Endothelial cell (in vitro differentiated cells): ENCODE measurements around the gene FGF1. TPM values are rescaled to one million over a fixed set of nuclear protein-coding genes. Genes with fewer than 3 reads are reported as not detected.

ENCODE experiments used
- DNase-seq: peaks from one replicate; pipeline ENCODE4 v3.0.0; 2021; ENCODE audit warnings: low spot score
- H3K27ac Mint-ChIP-seq: one replicate; pipeline ENCODE4 v1.8.0; 2021; ENCODE audit warnings: mixed read lengths, inconsistent platforms; ENCODE audit not compliant: unreplicated experiment
- H3K27me3 Mint-ChIP-seq: one replicate; pipeline ENCODE4 v1.8.0; 2021; ENCODE audit warnings: mild to moderate bottlenecking, moderate library complexity, mixed read lengths, inconsistent platforms; ENCODE audit not compliant: unreplicated experiment
- H3K36me3 Mint-ChIP-seq: one replicate; pipeline ENCODE4 v1.8.0; 2021; ENCODE audit warnings: mild to moderate bottlenecking, low read depth, mixed read lengths, inconsistent platforms; ENCODE audit not compliant: unreplicated experiment
- H3K4me1 Mint-ChIP-seq: one replicate; pipeline ENCODE4 v1.8.0; 2021; ENCODE audit warnings: mild to moderate bottlenecking, mixed read lengths, inconsistent platforms; ENCODE audit not compliant: unreplicated experiment
- H3K4me3 Mint-ChIP-seq: one replicate; pipeline ENCODE4 v1.8.0; 2021; ENCODE audit warnings: mild to moderate bottlenecking, mixed read lengths, inconsistent platforms; ENCODE audit not compliant: unreplicated experiment
- H3K9me3 Mint-ChIP-seq: one replicate; pipeline ENCODE4 v1.8.0; 2021; ENCODE audit warnings: mixed read lengths, inconsistent platforms; ENCODE audit not compliant: unreplicated experiment
- total RNA-seq: library from RNA; stranded (reverse); fragmentation: NEBNext Ultra II Directional; extraction: Animal tissue kit (Norgen Biotek cat#: 25700); gene quantifications from one replicate; pipeline ENCODE4 v1.2.1, GENCODE V29; 2021; ENCODE audit not compliant: unreplicated experiment
- TF ChIP-seq, protein P1 (sequence below): fragments of 200-600 bp; sonication (generic); IDR thresholded peaks from one replicate; pipeline ENCODE4 v1.5.0; 2021; ENCODE audit warnings: antibody characterized with exemption; ENCODE audit not compliant: unreplicated experiment

FGF1 gene
- total RNA-seq, 1 donor from 2014 or later: 0.13 TPM

DNA sequence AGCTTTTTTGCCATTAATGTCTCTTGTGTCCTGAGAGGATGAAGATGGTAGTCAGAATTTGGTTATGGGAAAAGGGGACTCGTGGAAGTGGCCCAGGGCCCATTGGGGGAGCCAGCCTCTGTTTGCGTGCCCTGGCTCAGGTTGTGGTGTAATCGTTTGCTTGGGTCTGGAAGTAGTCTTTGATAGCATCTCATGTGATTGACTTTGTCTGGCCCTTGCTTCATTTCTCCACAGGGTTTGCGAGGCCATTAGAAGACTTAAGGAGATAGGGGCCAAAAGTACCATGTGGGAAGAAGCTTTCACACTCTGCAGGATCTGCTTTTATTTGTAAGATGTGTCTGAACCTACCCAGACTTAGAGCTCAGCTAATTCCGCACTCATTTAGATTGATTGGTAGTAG is 114.5 kb downstream of the FGF1 start:
- Mint-ChIP-seq H3K27ac (no peak overlapping the region), H3K4me1 (peaks cover 7% of the 10 kb centered on the region), H3K9me3 (no peaks in the 10 kb centered on the region), H3K4me3 (no peak overlapping the region), H3K27me3 (no peaks in the 10 kb centered on the region), H3K36me3 (no peaks in the 10 kb centered on the region)
- no peak for DNase-seq
- TF ChIP-seq, protein P1, sequence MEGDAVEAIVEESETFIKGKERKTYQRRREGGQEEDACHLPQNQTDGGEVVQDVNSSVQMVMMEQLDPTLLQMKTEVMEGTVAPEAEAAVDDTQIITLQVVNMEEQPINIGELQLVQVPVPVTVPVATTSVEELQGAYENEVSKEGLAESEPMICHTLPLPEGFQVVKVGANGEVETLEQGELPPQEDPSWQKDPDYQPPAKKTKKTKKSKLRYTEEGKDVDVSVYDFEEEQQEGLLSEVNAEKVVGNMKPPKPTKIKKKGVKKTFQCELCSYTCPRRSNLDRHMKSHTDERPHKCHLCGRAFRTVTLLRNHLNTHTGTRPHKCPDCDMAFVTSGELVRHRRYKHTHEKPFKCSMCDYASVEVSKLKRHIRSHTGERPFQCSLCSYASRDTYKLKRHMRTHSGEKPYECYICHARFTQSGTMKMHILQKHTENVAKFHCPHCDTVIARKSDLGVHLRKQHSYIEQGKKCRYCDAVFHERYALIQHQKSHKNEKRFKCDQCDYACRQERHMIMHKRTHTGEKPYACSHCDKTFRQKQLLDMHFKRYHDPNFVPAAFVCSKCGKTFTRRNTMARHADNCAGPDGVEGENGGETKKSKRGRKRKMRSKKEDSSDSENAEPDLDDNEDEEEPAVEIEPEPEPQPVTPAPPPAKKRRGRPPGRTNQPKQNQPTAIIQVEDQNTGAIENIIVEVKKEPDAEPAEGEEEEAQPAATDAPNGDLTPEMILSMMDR: no peak

DNA sequence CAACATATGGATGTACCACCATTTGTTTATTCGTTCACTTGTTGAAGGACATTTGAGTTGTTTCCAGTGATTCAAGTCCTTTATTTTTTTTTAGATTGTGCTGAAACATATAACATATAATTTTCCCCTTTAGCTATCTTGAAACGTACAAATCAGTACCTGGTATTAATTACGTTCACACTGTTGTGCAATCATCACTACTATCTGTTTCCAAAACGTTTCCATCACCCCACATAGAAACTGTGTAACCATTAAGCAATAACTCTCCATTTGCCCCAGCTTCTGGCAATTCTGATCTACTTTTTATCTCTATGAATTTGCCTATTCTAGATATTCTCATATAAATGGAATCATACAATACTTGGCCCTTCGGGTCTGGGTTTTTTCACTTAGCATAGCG is 116.0 kb downstream of the FGF1 start:
- H3K4me1 Mint-ChIP-seq: peaks cover 7% of the 10 kb centered on the region
- no peak overlapping the region for H3K4me3 Mint-ChIP-seq
- no peak overlapping the region for H3K27ac Mint-ChIP-seq
- H3K36me3 Mint-ChIP-seq: no peaks in the 10 kb centered on the region
- TF ChIP-seq, protein P1: no peak
- H3K9me3 Mint-ChIP-seq: no peaks in the 10 kb centered on the region
- no peaks in the 10 kb centered on the region for H3K27me3 Mint-ChIP-seq
- DNase-seq: no peak

DNA sequence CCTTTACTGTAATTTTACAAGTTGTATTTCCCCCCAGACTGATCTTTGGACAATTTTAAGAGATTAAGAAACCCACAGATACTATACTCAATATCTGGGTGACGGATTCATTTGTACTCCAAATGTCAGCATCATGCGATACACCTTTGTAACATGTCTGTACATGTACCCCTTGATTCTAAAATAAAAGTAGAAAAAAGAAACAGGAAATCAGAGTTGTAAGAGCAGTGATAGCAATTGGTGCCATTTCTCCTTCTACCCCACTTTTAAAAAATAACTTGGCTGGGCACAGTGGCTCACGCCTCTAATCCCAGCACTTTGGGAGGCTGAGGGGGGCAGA is 116.9 kb downstream of the FGF1 start:
- no peak for DNase-seq
- H3K27ac Mint-ChIP-seq: no peak overlapping the region
- H3K9me3 Mint-ChIP-seq: no peaks in the 10 kb centered on the region
- H3K4me1 Mint-ChIP-seq: peaks cover 7% of the 10 kb centered on the region
- TF ChIP-seq, protein P1: no peak
- no peaks in the 10 kb centered on the region for H3K27me3 Mint-ChIP-seq
- no peaks in the 10 kb centered on the region for H3K36me3 Mint-ChIP-seq
- H3K4me3 Mint-ChIP-seq: no peak overlapping the region

DNA sequence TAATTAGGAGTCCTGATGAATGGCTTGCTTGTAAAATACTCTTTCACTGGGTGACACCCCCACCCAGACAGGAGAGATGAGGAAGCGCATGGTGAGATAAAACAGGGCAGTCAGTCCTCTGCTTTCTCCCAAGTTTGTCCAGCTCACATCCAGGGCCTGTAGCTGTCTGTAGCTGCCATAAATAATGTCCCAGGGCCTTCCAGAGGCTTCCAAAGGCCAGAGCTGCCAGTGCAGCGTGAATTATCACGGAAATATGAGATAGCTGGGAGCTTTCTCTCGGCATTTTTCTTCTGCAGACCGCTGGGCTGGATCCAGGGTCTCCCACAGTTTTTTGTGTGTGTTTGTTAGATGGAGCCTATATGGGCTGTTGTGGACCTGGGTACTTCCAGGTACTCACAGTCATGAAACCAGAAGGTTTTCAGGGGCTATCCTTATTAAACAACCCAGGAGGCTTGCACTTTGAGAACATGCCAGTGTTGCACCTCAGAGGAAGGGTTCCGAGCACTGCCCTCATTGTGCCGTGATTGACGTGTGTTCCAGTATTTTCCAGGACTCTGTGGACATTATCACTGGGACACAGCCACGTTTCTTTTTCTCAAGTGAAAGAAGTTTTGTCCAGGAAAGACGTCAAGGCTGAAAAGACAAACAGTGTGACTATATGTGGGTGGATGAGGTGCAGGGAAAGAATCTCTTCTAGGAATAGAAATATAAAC is 117.5 kb downstream of the FGF1 start:
- H3K27ac Mint-ChIP-seq: no peak overlapping the region

DNA sequence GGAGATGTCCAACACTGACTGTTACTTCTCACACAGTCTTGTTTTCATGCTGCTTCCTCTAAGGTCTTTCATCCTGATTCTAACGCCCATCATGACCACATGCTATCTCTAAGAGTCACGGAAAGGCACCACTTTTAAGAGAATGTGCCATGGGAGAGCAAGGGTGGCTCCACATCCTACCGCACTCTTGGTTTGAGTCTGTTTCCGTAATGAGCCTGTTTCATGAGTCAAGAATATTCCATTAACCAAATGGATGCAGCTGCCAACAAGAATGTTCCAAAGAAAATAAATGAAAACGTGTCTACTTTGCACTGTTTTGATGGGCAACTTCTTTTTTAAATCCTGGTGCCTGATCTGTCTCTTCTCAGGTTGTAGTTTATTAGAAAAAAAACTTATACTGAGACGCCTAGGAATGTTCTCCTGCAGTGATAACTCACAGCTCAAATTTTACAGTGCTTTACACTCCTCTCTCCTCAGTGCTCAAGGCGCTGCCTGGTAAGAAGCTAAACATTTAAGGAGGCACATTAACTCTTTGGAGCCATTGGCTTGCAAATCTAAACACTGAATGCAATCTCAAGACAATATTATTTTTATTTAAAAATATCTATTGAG is 124.3 kb downstream of the FGF1 start:
- TF ChIP-seq, protein P1: no peak

More for the DNA sequence above, 117.5 kb downstream of the FGF1 start:
- TF ChIP-seq, protein P1: no peak
- H3K4me3 Mint-ChIP-seq: no peak overlapping the region
- H3K4me1 Mint-ChIP-seq: peaks cover 7% of the 10 kb centered on the region
- H3K36me3 Mint-ChIP-seq: no peaks in the 10 kb centered on the region
- H3K27me3 Mint-ChIP-seq: no peaks in the 10 kb centered on the region
- H3K9me3 Mint-ChIP-seq: no peaks in the 10 kb centered on the region
- no peak for DNase-seq

More for the DNA sequence above, 124.3 kb downstream of the FGF1 start:
- H3K4me3 Mint-ChIP-seq: no peak overlapping the region
- DNase-seq: no peak
- no peaks in the 10 kb centered on the region for H3K36me3 Mint-ChIP-seq
- no peaks in the 10 kb centered on the region for H3K27me3 Mint-ChIP-seq
- H3K4me1 Mint-ChIP-seq: no peaks in the 10 kb centered on the region
- no peaks in the 10 kb centered on the region for H3K9me3 Mint-ChIP-seq
- H3K27ac Mint-ChIP-seq: no peak overlapping the region
